HCT116 (cell line): Measurements from ENCODE around the gene EML1.

Experiments
- SP1 ChIP-seq: IDR thresholded peaks from 2 replicates; pipeline ENCODE4 v1.6.1; 2012; ENCODE audit warnings: low read depth
- YY1 ChIP-seq: IDR thresholded peaks from 2 replicates; pipeline ENCODE4 v1.6.1; 2011; ENCODE audit warnings: low read length, low read depth, moderate library complexity, mild to moderate bottlenecking; ENCODE audit not compliant: insufficient replicate concordance; ENCODE audit errors: extremely low read depth
- TF ChIP-seq, protein P1 (sequence below), 3 experiments: fragments of 200-600 bp in 1 of 3; sonication (generic) in 1 of 3; IDR thresholded peaks in 2 of 3; conservative IDR thresholded peaks in 1 of 3; 2 replicates each; pipeline ENCODE4 v1.5.1; 2012 to 2017; ENCODE audit warnings: low read depth in 2 of 3, low read length in 2 of 3, antibody characterized with exemption in 1 of 3, borderline replicate concordance in 1 of 3, control low read depth in 1 of 3, mild to moderate bottlenecking in 1 of 3, mixed read lengths in 1 of 3, mixed run types in 1 of 3, moderate library complexity in 1 of 3; ENCODE audit not compliant: insufficient read depth in 1 of 3
- TF ChIP-seq, protein P2 (sequence below): IDR thresholded peaks from 2 replicates; pipeline ENCODE4 v1.6.1; 2012

DNA sequence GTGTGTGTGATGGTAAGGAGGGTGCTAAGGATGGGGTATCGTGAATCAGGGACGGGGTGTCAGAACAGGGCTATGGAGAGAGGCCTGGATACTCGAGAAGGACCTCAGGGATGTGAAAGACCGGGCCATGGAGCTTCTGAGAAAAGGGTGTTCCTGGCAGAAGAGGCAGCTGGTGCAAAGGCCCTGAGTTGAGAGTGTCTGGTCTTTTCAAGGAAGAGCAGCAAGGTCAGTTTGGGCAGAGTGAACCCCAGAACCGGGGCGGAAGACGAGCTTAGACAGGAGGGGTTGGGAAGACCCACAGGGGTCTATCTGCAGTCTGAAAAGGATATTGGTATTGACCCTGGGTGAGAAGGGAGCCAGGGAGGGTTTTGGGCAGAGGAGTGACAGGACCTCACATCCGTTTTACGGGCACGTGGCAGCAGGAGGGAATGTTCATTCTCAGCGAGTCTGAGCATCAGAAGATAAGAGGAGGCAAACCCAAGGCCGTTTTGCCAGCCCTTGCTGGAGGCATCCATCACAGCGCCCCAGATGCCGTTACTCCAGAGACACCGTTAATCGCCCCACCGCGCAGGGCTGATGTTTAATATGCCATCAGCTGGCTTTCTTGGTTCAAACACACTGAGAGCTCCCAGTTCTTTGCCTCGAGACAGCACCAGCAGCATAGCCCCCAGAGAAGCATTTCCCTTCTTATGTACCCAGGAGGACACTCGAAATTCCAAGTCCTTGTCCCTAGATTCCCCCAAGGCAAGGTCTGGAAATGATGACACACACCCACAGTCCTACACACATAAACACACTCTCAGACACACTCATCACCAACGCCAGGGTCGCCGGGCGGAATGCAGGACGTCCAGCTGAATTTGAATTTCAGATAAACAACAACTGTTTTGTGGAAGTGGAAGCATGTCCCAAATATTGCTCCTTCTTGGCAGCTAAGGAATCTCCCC is 41.4 kb upstream of the EML1 start:
- TF ChIP-seq YY1 (no peak), SP1 (no peak)
- TF ChIP-seq, protein P1, sequence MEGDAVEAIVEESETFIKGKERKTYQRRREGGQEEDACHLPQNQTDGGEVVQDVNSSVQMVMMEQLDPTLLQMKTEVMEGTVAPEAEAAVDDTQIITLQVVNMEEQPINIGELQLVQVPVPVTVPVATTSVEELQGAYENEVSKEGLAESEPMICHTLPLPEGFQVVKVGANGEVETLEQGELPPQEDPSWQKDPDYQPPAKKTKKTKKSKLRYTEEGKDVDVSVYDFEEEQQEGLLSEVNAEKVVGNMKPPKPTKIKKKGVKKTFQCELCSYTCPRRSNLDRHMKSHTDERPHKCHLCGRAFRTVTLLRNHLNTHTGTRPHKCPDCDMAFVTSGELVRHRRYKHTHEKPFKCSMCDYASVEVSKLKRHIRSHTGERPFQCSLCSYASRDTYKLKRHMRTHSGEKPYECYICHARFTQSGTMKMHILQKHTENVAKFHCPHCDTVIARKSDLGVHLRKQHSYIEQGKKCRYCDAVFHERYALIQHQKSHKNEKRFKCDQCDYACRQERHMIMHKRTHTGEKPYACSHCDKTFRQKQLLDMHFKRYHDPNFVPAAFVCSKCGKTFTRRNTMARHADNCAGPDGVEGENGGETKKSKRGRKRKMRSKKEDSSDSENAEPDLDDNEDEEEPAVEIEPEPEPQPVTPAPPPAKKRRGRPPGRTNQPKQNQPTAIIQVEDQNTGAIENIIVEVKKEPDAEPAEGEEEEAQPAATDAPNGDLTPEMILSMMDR (IDR thresholded peaks at IDR 0.05 in 2 of 3, conservative IDR thresholded peaks at IDR 0.05 in 1 of 3; ENCODE audit: borderline replicate concordance in 1 of 3, insufficient read depth in 1 of 3, low read depth in 2 of 3, low read length in 2 of 3) = no peak
- TF ChIP-seq, protein P2, sequence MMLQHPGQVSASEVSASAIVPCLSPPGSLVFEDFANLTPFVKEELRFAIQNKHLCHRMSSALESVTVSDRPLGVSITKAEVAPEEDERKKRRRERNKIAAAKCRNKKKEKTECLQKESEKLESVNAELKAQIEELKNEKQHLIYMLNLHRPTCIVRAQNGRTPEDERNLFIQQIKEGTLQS = no peak
